RPMI8226 (cell line): ENCODE results near the gene AFF3.
"Not testable (repeated sequence)": the region's sequence is repeated elsewhere in the genome, so short reads cannot be mapped to it uniquely, and the experiment has no call there.

Experiments
- DNase-seq: peaks from one replicate; pipeline ENCODE4 v3.0.0-alpha.2; 2015

Gene AFF3

GRCh38 chr2:99682275-99683060 is 459.9 kb downstream of the AFF3 start:
- DNase-seq = no peak

GRCh38 chr2:99680946-99681345 is 461.4 kb downstream of the AFF3 start:
- DNase-seq = no peak

- DNase-seq = no peak
These were observed 462.9 kb downstream of the AFF3 start for GRCh38 chr2:99679518-99679917.

GRCh38 chr2:99678625-99679024 is 463.8 kb downstream of the AFF3 start:
- DNase-seq = no peak

- DNase-seq = no peak
These were observed 464.6 kb downstream of the AFF3 start for GRCh38 chr2:99677814-99678213.

- DNase-seq = no peak
These were observed 467.2 kb downstream of the AFF3 start for GRCh38 chr2:99675130-99675661.

GRCh38 chr2:99674090-99674489 is 468.3 kb downstream of the AFF3 start:
- DNase-seq = no peak

- no peak for DNase-seq
These were observed 469.5 kb downstream of the AFF3 start for GRCh38 chr2:99672766-99673350.

GRCh38 chr2:99670768-99671734 is 471.3 kb downstream of the AFF3 start:
- no peak for DNase-seq

- DNase-seq = no peak
These were observed 476.1 kb downstream of the AFF3 start for GRCh38 chr2:99666256-99666655.

GRCh38 chr2:99663641-99664040 is 478.7 kb downstream of the AFF3 start:
- DNase-seq = no peak

GRCh38 chr2:99662761-99663341 is 479.5 kb downstream of the AFF3 start:
- no peak for DNase-seq

GRCh38 chr2:99661761-99662160 is 480.6 kb downstream of the AFF3 start:
- DNase-seq = not testable (repeated sequence)

GRCh38 chr2:99660616-99661406 is 481.6 kb downstream of the AFF3 start:
- no peak for DNase-seq

GRCh38 chr2:99659874-99660273 is 482.5 kb downstream of the AFF3 start:
- DNase-seq = no peak

- no peak for DNase-seq
These were observed 484.6 kb downstream of the AFF3 start for GRCh38 chr2:99657691-99658258.

- no peak for DNase-seq
These were observed 485.4 kb downstream of the AFF3 start for GRCh38 chr2:99656994-99657393.

- peak; percentile 30 for DNase-seq
These were observed 489.0 kb downstream of the AFF3 start for GRCh38 chr2:99653433-99653832.

- peak; percentile 37 for DNase-seq
These were observed 489.5 kb downstream of the AFF3 start for GRCh38 chr2:99652862-99653261.

- no peak for DNase-seq
These were observed 490.3 kb downstream of the AFF3 start for GRCh38 chr2:99651930-99652670.
